DOHH2 (cell line): ENCODE measurements around the gene CADPS2.

Experiments used
- EZH2phosphoT487 ChIP-seq: fragments of 200-600 bp; sonication (generic); IDR thresholded peaks from 2 replicates; pipeline ENCODE4 v1.6.1; 2017; ENCODE audit warnings: borderline replicate concordance, mild to moderate bottlenecking, antibody characterized with exemption, low read length, moderate library complexity, mixed read lengths
- TF ChIP-seq, protein P1 (sequence below): fragments of 200-600 bp; sonication (generic); IDR thresholded peaks from one replicate; pipeline ENCODE4 v1.5.1; 2014; ENCODE audit warnings: antibody characterized with exemption, mild to moderate bottlenecking, low read depth, low read length; ENCODE audit not compliant: poor library complexity, severe bottlenecking

GRCh38 chr7:122881324-122881723 lies 4.9 kb downstream of the CADPS2 start:
- TF ChIP-seq, protein P1, sequence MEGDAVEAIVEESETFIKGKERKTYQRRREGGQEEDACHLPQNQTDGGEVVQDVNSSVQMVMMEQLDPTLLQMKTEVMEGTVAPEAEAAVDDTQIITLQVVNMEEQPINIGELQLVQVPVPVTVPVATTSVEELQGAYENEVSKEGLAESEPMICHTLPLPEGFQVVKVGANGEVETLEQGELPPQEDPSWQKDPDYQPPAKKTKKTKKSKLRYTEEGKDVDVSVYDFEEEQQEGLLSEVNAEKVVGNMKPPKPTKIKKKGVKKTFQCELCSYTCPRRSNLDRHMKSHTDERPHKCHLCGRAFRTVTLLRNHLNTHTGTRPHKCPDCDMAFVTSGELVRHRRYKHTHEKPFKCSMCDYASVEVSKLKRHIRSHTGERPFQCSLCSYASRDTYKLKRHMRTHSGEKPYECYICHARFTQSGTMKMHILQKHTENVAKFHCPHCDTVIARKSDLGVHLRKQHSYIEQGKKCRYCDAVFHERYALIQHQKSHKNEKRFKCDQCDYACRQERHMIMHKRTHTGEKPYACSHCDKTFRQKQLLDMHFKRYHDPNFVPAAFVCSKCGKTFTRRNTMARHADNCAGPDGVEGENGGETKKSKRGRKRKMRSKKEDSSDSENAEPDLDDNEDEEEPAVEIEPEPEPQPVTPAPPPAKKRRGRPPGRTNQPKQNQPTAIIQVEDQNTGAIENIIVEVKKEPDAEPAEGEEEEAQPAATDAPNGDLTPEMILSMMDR, result no peak
- TF ChIP-seq EZH2phosphoT487, result no peak
